HG02938 (cell line): Measurements from ENCODE around the gene SLCO2B1.

Experiments
- ATAC-seq: cut with Tn5 transposase; IDR thresholded peaks from one replicate; pipeline ENCODE4 v1.9.1; 2021; ENCODE audit warnings: mild to moderate bottlenecking, moderate library complexity; ENCODE audit not compliant: unreplicated experiment

SLCO2B1 gene

DNA sequence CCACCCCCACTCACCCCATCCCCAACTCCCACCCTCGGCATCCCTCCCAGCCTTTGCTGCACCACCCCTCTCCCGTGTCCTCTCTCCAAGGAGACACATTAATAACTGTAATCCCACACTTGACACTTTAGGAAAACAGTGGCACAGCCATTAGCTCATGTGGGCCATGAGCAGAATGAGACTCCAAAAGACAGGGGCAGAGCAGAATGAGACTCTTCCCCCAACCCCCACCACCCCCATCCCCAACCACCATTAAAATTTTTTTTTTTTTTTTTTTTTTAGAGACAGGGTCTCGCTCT is 6.2 kb upstream of the SLCO2B1 start:
- ATAC-seq: no peak

DNA sequence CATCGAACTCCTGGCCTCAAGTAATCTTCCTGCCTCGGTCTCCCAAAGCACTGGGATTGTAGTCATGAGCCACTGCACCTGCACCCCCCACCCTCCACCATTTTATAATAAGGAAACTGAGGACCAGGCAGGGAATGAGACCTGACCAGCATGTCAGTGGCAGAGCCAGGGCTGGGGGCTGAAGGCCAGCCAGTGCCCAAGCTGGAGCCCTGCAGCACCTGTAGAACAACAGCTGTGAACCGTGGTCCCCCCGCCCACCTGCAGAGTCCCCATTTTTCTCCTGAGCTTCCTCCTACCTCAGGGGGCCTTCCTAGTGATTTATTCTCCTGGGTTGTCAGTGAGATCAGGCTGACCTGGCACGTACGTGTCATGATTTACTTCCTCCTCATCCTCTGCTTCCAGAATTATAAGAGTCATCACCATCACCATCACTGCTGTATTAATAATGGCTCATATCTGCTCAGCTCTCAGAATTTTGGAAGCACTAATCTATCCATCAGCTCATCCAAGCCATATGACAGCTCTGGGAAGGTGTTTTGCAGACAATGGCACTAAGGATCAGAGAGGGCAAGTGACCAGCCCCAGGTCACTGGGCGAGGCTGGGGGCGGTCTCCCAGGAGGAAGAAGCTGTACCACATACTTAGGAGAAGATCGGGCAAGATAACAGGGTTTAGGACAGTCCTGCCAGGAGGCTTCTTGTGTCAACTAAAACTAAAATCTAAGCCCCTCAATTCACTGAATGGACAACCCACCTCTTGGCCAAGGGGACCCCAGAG is 5.5 kb upstream of the SLCO2B1 start:
- ATAC-seq: no peak

- ATAC-seq: no peak
Observed at GRCh38 chr11:75145972-75146519, 4.9 kb upstream of the SLCO2B1 start.

- no peak for ATAC-seq
Observed at GRCh38 chr11:75146711-75147110, 4.2 kb upstream of the SLCO2B1 start.

GRCh38 chr11:75147191-75147874 is 3.6 kb upstream of the SLCO2B1 start:
- no peak for ATAC-seq

GRCh38 chr11:75147875-75148263 is 3.0 kb upstream of the SLCO2B1 start:
- ATAC-seq: no peak

GRCh38 chr11:75148436-75148983 is 2.4 kb upstream of the SLCO2B1 start:
- ATAC-seq: no peak

DNA sequence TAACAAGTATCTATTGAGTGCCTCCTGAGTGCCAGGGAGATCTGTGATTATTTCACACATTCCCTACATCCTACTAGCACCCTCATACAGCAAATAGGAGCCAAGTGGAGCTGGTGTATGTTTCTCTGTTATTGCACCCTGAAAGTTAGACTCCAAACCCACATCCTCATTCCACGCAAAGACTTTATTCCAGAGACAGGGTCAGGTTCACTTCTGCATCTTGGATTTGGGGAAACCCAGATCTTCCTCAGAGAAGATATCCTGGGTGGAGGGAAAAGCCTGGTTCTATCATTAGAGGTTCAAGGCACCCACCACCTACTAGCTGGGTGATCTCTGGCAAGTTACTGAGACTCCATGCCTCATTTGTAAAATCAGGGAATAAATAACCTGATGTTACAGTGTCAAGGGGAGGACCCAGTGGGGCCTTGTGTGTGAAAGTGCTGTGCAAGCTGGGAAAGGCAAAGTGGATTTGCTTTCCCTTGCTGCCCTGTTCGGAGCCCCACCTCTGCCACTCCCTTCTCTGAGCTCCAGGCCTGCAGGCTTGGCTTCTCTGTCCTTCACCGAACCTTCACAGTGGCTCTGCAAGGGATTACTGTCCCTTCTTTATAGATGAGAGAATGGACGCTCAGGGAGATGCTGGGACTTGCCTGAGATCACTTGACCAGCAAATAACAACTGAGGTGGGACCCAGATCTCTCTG is 991 bp upstream of the SLCO2B1 start:
- ATAC-seq: no peak

DNA sequence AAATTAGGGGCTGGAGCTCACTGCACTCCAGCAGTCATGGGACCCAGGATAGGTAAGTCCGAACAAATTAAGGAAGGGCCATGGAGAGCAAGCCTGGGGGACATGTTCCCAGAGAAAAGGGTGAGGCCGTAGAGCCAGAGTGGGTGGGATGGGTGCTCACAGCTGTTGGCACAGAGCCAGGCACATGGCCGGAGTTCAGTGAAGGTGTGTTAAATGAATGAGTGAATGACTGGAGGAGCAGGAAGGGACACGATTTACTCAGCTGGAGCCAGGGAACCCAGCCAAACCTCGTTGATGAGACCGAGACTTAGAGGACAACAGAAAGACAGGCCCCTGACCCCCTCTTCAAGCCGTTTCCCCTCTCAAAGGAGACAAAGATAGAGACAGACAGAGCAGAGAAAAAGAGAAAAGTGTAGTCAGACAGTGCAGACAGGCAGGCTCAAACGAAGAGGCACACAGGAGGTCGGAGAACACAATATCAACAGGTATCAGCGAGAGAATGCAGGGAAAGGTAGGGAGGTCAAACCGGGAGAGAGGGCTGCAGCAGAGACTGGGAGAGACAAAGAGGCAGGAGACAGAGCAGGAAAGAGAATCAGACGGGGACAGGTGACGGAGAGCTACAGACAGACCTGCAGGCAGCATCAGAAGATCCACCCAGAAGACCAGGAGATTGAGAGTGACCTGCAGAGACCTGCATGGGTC is 590 bp downstream of the SLCO2B1 start:
- ATAC-seq: no peak

DNA sequence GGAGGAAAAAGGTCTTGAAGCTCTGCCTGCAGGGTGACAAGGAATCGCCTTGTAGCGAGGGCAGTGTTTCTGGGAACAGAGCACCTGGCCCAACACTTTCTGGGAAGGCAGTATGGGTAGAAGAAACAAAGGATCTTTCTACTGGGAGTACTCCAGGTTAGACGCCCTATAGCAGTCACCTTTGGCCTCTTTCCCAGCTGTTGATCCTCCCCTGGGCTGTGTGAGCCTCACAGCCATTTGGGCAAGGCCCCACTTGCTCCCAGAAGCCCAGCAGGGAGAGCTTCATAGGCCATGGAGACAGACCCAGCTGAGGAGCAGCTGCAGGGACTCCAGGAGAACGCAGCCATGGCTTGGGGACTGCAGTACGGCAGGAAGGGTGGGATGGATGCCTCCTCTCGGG is 1.2 kb downstream of the SLCO2B1 start:
- ATAC-seq: no peak

GRCh38 chr11:75152651-75153427 is 1.9 kb downstream of the SLCO2B1 start:
- no peak for ATAC-seq

- ATAC-seq: no peak
Observed at GRCh38 chr11:75154646-75155569, 4.0 kb downstream of the SLCO2B1 start.

DNA sequence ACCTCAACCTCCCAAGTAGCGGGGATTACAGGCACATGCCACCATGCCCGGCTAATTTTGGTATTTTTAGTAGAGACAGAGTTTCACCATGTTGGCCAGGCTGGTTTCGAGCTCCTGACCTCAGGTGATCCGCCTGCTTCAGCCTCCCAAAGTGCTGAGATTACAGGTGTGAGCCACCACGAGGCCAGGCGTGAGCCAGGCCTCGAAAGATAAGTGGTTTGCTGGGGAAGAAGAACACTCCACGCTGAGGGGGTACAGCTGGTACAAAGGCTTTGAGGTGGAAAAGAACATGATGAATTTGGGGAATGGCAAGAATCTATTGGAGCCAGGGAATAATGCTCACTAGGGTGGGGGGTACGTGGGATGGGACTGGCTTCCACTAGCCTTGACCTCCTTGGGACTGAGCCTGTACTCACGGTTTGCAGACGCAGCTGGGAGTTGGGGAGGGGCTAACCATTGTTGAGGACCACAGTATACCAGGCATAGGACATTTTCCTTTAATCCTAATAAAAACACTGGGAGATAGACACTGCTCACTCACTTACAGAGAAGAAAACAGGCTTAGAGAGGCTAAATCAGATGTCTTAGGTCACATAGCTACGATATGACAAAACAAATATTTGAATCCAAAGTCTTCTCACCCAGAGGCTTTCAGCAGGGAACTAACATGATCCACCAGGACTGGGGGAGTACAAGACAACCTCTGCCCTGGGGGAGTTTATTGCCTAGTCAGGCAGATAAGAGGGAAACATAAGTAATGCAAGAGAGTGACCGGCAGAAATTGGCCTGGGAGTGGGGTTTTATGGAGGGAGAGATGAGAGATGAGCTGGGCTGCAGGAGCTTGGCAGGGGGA is 4.9 kb downstream of the SLCO2B1 start:
- ATAC-seq: no peak

- no peak for ATAC-seq
Observed at GRCh38 chr11:75158241-75158640, 7.3 kb downstream of the SLCO2B1 start.

DNA sequence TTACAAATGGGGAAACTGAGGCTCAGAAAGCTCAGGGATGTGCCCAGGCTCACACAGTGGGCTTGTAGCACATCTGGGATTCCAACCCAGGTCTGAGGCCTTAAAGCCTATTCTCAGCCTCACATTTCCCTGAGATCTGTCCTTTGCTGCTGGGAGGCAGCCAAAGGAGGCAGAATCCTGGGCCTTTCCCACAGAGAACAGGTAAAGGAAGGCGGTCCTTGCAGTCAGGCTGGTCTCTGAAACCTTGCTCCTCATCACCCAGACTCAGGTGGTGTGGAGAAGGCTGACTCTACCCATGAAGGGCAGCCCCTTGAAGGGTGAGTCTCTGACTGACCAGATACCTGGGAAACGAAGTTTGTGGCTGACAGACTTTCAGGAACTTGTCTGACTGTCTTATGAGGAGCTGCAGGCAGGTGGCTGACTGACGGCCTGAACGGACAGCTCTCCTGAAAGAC is 7.8 kb downstream of the SLCO2B1 start:
- no peak for ATAC-seq

DNA sequence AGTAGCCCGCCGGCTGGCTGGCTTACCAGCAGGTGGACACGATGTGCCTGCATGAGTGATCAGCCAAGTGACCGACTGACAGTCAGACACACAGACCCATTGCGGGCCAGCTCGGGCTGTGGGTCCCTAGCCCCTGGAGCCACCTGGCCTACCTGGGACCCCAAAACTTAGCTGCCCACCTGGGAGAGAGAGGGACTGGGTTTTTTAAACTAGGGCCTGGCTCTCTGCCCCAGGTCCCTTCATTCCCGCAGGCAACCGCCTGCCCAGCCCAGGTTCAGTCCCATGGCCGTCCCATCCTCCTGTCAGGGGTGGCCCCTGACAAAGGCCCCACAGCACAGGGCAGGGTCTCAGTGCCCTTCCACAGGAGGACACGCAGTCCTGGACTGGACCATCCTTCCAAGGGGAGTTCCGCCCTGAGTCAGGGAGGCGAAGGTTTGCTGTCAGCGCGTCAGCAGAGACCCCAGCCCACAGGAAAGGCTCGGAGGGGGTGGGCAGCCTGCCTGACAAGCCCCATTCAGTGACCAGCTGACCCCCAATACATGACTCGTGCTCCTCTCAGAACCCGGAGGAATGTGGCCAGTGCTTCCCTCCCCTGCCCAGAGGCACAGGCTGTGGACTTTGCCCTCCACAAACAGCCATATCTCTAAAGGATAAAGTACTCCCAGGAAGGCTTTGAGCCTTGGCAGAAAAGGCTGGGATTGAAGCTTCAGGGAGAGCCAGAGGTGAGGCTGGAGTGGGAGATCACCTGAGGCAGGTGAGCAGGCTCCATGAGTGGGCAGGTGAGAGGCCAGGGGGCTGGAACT is 8.4 kb downstream of the SLCO2B1 start:
- ATAC-seq: no peak

DNA sequence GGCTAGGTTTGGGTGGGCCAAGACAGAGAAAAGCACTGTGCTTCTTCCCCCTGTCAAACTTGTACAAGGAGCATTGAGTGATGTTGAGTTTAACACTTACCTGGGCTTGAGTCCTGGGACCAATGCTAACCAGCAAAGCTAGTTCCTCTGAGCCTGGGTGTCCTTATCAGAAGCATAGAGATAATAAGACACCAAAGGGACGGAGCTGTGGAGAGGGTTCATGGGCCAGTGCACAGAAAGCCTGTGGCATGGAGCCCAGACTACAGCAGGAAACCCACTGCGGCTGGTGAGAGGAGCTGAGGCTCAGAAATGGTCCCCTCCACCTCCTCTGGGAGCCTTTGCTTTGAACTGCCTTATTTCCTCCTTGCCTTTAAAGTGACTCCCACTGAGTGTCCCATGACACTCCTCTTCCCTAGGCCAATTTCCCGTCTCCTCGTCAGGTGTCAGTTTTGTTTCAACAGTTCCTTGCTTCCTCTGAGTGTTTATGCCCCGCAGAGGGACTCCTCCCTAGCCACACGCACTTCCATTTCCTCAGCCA is 9.4 kb downstream of the SLCO2B1 start:
- no peak for ATAC-seq
